Uterus (tissue), 2 donors: ENCODE measurements around the gene DMXL2.

ENCODE experiments used
- CTCF ChIP-seq, 4 experiments: fragments of 200-600 bp in 2 of 4; fragments of 450-650 bp in 2 of 4; sonication (generic) in 2 of 4; IDR thresholded peaks; one replicate each; pipeline ENCODE4 v1.5.1; 2016 to 2019; ENCODE audit warnings: antibody characterized with exemption in 4 of 4, mild to moderate bottlenecking in 2 of 4, moderate library complexity in 1 of 4
- POLR2A ChIP-seq, 2 donors: fragments of 450-650 bp; IDR thresholded peaks; one replicate each; pipeline ENCODE4 v1.6.1; 2016; ENCODE audit warnings: antibody characterized with exemption in 2 of 2, mild to moderate bottlenecking in 1 of 2, moderate library complexity in 1 of 2

- TF ChIP-seq POLR2A (IDR thresholded peaks at IDR 0.05), result no peak
- TF ChIP-seq CTCF (IDR thresholded peaks at IDR 0.05), result no peak
These were observed 46.2 kb downstream of the DMXL2 start for GRCh38 chr15:51576286-51576850.
